ENCODE data around the gene REM1. TPM values are rescaled to one million over a fixed set of nuclear protein-coding genes. Genes with fewer than 3 reads are reported as not detected.
A peak's percentile ranks its signal among the peaks of the same experiment; 100 is the strongest.

The REM1 gene
- total and polyA plus RNA-seq, 2 of the 13 experiments (the other 11 are each of a cell fraction or from before 2014, with no cell fraction given), result not detected

DNA sequence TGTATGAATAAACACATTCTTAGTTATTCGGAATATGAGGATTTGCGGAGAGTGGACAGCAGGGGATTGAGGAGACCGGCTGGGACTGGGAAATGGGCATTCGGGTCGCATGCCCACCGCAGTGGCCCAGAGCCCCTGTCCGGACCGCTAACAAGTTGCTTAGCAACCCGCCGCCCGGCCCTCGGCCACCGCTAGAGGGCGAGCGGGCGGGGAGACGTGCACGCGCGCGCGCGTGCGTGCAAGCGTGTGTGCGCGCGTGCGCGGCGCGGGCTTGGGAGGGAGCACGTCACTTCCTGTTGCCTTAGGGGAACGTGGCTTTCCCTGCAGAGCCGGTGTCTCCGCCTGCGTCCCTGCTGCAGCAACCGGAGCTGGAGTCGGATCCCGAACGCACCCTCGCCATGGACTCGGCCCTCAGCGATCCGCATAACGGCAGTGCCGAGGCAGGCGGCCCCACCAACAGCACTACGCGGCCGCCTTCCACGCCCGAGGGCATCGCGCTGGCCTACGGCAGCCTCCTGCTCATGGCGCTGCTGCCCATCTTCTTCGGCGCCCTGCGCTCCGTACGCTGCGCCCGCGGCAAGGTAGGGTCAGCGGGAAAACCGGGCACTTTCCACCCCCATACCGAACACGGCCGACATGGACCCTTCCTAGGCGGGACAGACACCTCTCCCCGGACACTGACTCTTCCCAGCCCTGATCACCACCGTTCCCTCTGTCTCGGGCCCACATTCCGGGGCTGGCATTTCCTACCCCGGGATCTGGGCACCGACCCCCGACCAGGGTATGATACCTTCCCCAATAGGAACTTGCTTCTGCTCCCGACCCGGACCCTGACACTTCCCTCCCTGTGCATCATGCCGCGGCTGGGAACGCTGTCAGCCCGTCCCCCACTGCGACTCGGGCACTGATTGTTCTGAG is 39.3 kb downstream of the REM1 start, which contains the start of gene HM13 (continued):
- peak; percentile 95 for TF ChIP-seq KDM5A (IDR thresholded peaks at IDR 0.05; ENCODE audit: borderline replicate concordance, low read length)
- TF ChIP-seq, protein P1, sequence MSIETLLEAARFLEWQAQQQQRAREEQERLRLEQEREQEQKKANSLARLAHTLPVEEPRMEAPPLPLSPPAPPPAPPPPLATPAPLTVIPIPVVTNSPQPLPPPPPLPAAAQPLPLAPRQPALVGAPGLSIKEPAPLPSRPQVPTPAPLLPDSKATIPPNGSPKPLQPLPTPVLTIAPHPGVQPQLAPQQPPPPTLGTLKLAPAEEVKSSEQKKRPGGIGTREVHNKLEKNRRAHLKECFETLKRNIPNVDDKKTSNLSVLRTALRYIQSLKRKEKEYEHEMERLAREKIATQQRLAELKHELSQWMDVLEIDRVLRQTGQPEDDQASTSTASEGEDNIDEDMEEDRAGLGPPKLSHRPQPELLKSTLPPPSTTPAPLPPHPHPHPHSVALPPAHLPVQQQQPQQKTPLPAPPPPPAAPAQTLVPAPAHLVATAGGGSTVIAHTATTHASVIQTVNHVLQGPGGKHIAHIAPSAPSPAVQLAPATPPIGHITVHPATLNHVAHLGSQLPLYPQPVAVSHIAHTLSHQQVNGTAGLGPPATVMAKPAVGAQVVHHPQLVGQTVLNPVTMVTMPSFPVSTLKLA (IDR thresholded peaks at IDR 0.05), result peak; percentile 92
- TF ChIP-seq CHCHD3 (CRISPR knock-in tag; IDR thresholded peaks at IDR 0.05), result peak; percentile 96
- TF ChIP-seq ZSCAN20 (CRISPR knock-in tag; IDR thresholded peaks at IDR 0.05; ENCODE audit: borderline replicate concordance), result peak; percentile 93; the same call in 1 of the 2 replicates
- TF ChIP-seq KMT2A (CRISPR knock-in tag; IDR thresholded peaks at IDR 0.05), result peak; percentile 89
- peak; percentile 85 for TF ChIP-seq SSRP1 (CRISPR knock-in tag; IDR thresholded peaks at IDR 0.05)
- TF ChIP-seq MEIS2 (CRISPR knock-in tag; IDR thresholded peaks at IDR 0.05), result peak; percentile 95
- TF ChIP-seq, protein P2, sequence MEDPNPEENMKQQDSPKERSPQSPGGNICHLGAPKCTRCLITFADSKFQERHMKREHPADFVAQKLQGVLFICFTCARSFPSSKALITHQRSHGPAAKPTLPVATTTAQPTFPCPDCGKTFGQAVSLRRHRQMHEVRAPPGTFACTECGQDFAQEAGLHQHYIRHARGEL (CRISPR knock-in tag; IDR thresholded peaks at IDR 0.05), result no peak
- TF ChIP-seq KDM2A (CRISPR knock-in tag; IDR thresholded peaks at IDR 0.05; ENCODE audit: borderline replicate concordance, low read depth), result peak; percentile 95
- no peak for TF ChIP-seq SP1 (IDR thresholded peaks at IDR 0.05)
- TF ChIP-seq SP1 (CRISPR knock-in tag; IDR thresholded peaks at IDR 0.05), result peak; percentile 54; the same call in 1 of the 2 replicates
- no peak; the same call in 1 of the 2 replicates for TF ChIP-seq NFIC (IDR thresholded peaks at IDR 0.05; ENCODE audit: low read length)
- TF ChIP-seq ETV6 (CRISPR knock-in tag; conservative IDR thresholded peaks at IDR 0.05), result peak; percentile 85; the same call in 1 of the 2 replicates
- TF ChIP-seq, protein P3, sequence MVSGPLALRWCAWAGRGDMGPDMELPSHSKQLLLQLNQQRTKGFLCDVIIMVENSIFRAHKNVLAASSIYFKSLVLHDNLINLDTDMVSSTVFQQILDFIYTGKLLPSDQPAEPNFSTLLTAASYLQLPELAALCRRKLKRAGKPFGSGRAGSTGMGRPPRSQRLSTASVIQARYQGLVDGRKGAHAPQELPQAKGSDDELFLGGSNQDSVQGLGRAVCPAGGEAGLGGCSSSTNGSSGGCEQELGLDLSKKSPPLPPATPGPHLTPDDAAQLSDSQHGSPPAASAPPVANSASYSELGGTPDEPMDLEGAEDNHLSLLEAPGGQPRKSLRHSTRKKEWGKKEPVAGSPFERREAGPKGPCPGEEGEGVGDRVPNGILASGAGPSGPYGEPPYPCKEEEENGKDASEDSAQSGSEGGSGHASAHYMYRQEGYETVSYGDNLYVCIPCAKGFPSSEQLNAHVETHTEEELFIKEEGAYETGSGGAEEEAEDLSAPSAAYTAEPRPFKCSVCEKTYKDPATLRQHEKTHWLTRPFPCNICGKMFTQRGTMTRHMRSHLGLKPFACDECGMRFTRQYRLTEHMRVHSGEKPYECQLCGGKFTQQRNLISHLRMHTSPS (CRISPR knock-in tag; IDR thresholded peaks at IDR 0.05; ENCODE audit: low read depth), result no peak; the same call in none of the 2 replicates
- TF ChIP-seq, protein P4, sequence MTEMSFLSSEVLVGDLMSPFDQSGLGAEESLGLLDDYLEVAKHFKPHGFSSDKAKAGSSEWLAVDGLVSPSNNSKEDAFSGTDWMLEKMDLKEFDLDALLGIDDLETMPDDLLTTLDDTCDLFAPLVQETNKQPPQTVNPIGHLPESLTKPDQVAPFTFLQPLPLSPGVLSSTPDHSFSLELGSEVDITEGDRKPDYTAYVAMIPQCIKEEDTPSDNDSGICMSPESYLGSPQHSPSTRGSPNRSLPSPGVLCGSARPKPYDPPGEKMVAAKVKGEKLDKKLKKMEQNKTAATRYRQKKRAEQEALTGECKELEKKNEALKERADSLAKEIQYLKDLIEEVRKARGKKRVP (CRISPR knock-in tag; IDR thresholded peaks at IDR 0.05), result peak; percentile 10 to 44; a peak in 2 of 4 replicates
- TF ChIP-seq ZNF101 (CRISPR knock-in tag; IDR thresholded peaks at IDR 0.05; ENCODE audit: borderline replicate concordance, low read depth), result peak; percentile 84; the same call in 1 of the 2 replicates
- TF ChIP-seq POGZ (CRISPR knock-in tag; IDR thresholded peaks at IDR 0.05), result peak; percentile 81
- TF ChIP-seq GTF2F1 (IDR thresholded peaks at IDR 0.05; ENCODE audit: low read length), result 0 out of 2 replicates have a peak, but pooled peaks have one; percentile 38
- TF ChIP-seq DR1 (CRISPR knock-in tag; IDR thresholded peaks at IDR 0.05), result peak; percentile 69; the same call in 1 of the 2 replicates
- TF ChIP-seq, protein P5, sequence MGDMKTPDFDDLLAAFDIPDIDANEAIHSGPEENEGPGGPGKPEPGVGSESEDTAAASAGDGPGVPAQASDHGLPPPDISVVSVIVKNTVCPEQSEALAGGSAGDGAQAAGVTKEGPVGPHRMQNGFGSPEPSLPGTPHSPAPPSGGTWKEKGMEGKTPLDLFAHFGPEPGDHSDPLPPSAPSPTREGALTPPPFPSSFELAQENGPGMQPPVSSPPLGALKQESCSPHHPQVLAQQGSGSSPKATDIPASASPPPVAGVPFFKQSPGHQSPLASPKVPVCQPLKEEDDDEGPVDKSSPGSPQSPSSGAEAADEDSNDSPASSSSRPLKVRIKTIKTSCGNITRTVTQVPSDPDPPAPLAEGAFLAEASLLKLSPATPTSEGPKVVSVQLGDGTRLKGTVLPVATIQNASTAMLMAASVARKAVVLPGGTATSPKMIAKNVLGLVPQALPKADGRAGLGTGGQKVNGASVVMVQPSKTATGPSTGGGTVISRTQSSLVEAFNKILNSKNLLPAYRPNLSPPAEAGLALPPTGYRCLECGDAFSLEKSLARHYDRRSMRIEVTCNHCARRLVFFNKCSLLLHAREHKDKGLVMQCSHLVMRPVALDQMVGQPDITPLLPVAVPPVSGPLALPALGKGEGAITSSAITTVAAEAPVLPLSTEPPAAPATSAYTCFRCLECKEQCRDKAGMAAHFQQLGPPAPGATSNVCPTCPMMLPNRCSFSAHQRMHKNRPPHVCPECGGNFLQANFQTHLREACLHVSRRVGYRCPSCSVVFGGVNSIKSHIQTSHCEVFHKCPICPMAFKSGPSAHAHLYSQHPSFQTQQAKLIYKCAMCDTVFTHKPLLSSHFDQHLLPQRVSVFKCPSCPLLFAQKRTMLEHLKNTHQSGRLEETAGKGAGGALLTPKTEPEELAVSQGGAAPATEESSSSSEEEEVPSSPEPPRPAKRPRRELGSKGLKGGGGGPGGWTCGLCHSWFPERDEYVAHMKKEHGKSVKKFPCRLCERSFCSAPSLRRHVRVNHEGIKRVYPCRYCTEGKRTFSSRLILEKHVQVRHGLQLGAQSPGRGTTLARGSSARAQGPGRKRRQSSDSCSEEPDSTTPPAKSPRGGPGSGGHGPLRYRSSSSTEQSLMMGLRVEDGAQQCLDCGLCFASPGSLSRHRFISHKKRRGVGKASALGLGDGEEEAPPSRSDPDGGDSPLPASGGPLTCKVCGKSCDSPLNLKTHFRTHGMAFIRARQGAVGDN (CRISPR knock-in tag; IDR thresholded peaks at IDR 0.05), result peak; percentile 99

Measured in HepG2 (cell line).